Ammon's horn (tissue), 1 donor: ENCODE data around the gene ANKS4B.
"Not testable (repeated sequence)": the region's sequence is repeated elsewhere in the genome, so short reads cannot be mapped to it uniquely, and the experiment has no call there.

ENCODE experiments used
- DNase-seq: peaks from one replicate; pipeline ENCODE4 v3.0.0-alpha.2; 2016; ENCODE audit warnings: low spot score

ANKS4B gene

GRCh38 chr16:21219551-21219950, 13.9 kb upstream of the ANKS4B start:
- no peak for DNase-seq

GRCh38 chr16:21222495-21223337, 10.8 kb upstream of the ANKS4B start:
- DNase-seq: no peak

- no peak for DNase-seq
Measured at GRCh38 chr16:21223787-21224186, 9.7 kb upstream of the ANKS4B start.

GRCh38 chr16:21224800-21225199, 8.7 kb upstream of the ANKS4B start:
- no peak for DNase-seq

GRCh38 chr16:21226749-21227148, 6.8 kb upstream of the ANKS4B start:
- peak; percentile 34 for DNase-seq

GRCh38 chr16:21227866-21228265, 5.6 kb upstream of the ANKS4B start:
- DNase-seq: no peak

GRCh38 chr16:21228361-21228872, 5.1 kb upstream of the ANKS4B start:
- DNase-seq: no peak

GRCh38 chr16:21233045-21233520, 416 bp upstream of the ANKS4B start:
- no peak for DNase-seq

- DNase-seq: no peak
Measured at GRCh38 chr16:21235199-21235585, 1.7 kb downstream of the ANKS4B start.

- no peak for DNase-seq
Measured at GRCh38 chr16:21236831-21237230, 3.3 kb downstream of the ANKS4B start.

GRCh38 chr16:21239646-21240045, 6.1 kb downstream of the ANKS4B start:
- no peak for DNase-seq

GRCh38 chr16:21242756-21243155, 9.3 kb downstream of the ANKS4B start:
- DNase-seq: no peak

- peak; percentile 11 for DNase-seq
Measured at GRCh38 chr16:21244518-21245215, 11.2 kb downstream of the ANKS4B start.

- DNase-seq: not testable (repeated sequence)
Measured at GRCh38 chr16:21248179-21248578, 14.7 kb downstream of the ANKS4B start.

- DNase-seq: no peak
Measured at GRCh38 chr16:21250072-21250923, 16.8 kb downstream of the ANKS4B start.

- no peak for DNase-seq
Measured at GRCh38 chr16:21253470-21253869, 20.0 kb downstream of the ANKS4B start.

GRCh38 chr16:21256636-21257035, 23.1 kb downstream of the ANKS4B start:
- DNase-seq: no peak

GRCh38 chr16:21257284-21257683, 23.8 kb downstream of the ANKS4B start:
- no peak for DNase-seq

- DNase-seq: no peak
Measured at GRCh38 chr16:21260870-21261791, 27.6 kb downstream of the ANKS4B start.

GRCh38 chr16:21262779-21263639, 29.5 kb downstream of the ANKS4B start:
- DNase-seq: no peak
